ENCODE measurements around the gene B9D1. TPM values are rescaled to one million over a fixed set of nuclear protein-coding genes. Genes with fewer than 3 reads are reported as not detected.

The B9D1 gene
- total and polyA plus RNA-seq, 9 of the 15 experiments (the other 6 are each of a cell fraction or from before 2014, with no cell fraction given), result 8.9 to 28.0 (median 17.9) TPM

- TF ChIP-seq SREBF2 (CRISPR knock-in tag; IDR thresholded peaks at IDR 0.05) (no peak), MECOM (CRISPR knock-in tag; IDR thresholded peaks at IDR 0.05) (no peak), HMG20B (CRISPR knock-in tag; IDR thresholded peaks at IDR 0.05) (no peak), GATAD2A (IDR thresholded peaks at IDR 0.05) (no peak), L3MBTL2 (IDR thresholded peaks at IDR 0.05) (peak; percentile 44; the same call in 1 of the 2 replicates), HBP1 (CRISPR knock-in tag; IDR thresholded peaks at IDR 0.05) (no peak), PRDM10 (IDR thresholded peaks at IDR 0.05; ENCODE audit: partially characterized antibody) (peak; percentile 10), ZNF165 (CRISPR knock-in tag; IDR thresholded peaks at IDR 0.05; ENCODE audit: borderline replicate concordance) (no peak), ZNF785 (CRISPR knock-in tag; IDR thresholded peaks at IDR 0.05) (no peak), SNIP1 (IDR thresholded peaks at IDR 0.05; ENCODE audit: low read depth) (no peak), ZNF589 (CRISPR knock-in tag; IDR thresholded peaks at IDR 0.05; ENCODE audit: low read depth) (peak; percentile 83), TFAP4 (CRISPR knock-in tag; IDR thresholded peaks at IDR 0.05; ENCODE audit: borderline replicate concordance) (no peak; the same call in 1 of the 2 replicates), THAP12 (CRISPR knock-in tag; IDR thresholded peaks at IDR 0.05) (no peak), BMI1 (IDR thresholded peaks at IDR 0.05; ENCODE audit: low read length) (no peak), TCF7L2 (IDR thresholded peaks at IDR 0.05; ENCODE audit: low read depth, low read length) (no peak), PYGO2 (tag; IDR thresholded peaks at IDR 0.05) (no peak), NR3C1 (CRISPR knock-in tag; IDR thresholded peaks at IDR 0.05) (no peak), CGGBP1 (CRISPR knock-in tag; IDR thresholded peaks at IDR 0.05) (no peak), E4F1 (CRISPR knock-in tag; IDR thresholded peaks at IDR 0.05; ENCODE audit: borderline replicate concordance) (no peak)
Measured at GRCh38 chr17:19304209-19304608, 58.3 kb downstream of the B9D1 start (continued).

Data from K562 (cell line).